ENCODE measurements around the gene OTOA. TPM values are rescaled to one million over a fixed set of nuclear protein-coding genes. Genes with fewer than 3 reads are reported as not detected.
"Not testable (repeated sequence)": the region's sequence is repeated elsewhere in the genome, so short reads cannot be mapped to it uniquely, and the experiment has no call there.

OTOA gene
- total and polyA plus RNA-seq, 2 donors from 2014 or later = 0.13 to 0.39 TPM

- no peak overlapping the region for H3K4me3 ChIP-seq (ENCODE audit: low read length in 3 of 3)
- no peak for DNase-seq
- no peak overlapping the region for H3K27ac ChIP-seq (ENCODE audit: low read depth in 2 of 2, low read length in 2 of 2)
- no peak for FAIRE-seq
- no peaks in the 10 kb centered on the region for H3K9me3 ChIP-seq (ENCODE audit: control insufficient read depth in 2 of 3, insufficient read depth in 1 of 3, low read length in 3 of 3)
- intact Hi-C loops (cut with DNase I) = no loop called here
- TF ChIP-seq CTCF (IDR thresholded peaks at IDR 0.05; ENCODE audit: borderline replicate concordance, extremely low read depth, insufficient read depth) = no peak
- H3K9ac ChIP-seq (ENCODE audit: low read length in 3 of 3) = no peak overlapping the region
- no peaks in the 10 kb centered on the region for H3K36me3 ChIP-seq (ENCODE audit: control insufficient read depth in 2 of 3, insufficient read depth in 3 of 3, low read length in 3 of 3)
- H3K27me3 ChIP-seq (ENCODE audit: control insufficient read depth, insufficient read depth, low read length) = no peaks in the 10 kb centered on the region
- H3K4me1 ChIP-seq (ENCODE audit: control insufficient read depth in 2 of 3, insufficient read depth in 2 of 3, low read depth in 1 of 3, low read length in 3 of 3) = no peaks in the 10 kb centered on the region
These were observed 1.2 kb downstream of the OTOA start for GRCh38 chr16:21664801-21665492.

- no peaks in the 10 kb centered on the region for H3K9me3 ChIP-seq (ENCODE audit: control insufficient read depth in 2 of 3, insufficient read depth in 1 of 3, low read length in 3 of 3)
- H3K36me3 ChIP-seq (ENCODE audit: control insufficient read depth in 2 of 3, insufficient read depth in 3 of 3, low read length in 3 of 3) = no peaks in the 10 kb centered on the region
- H3K4me1 ChIP-seq (ENCODE audit: control insufficient read depth in 2 of 3, insufficient read depth in 2 of 3, low read depth in 1 of 3, low read length in 3 of 3) = no peaks in the 10 kb centered on the region
- TF ChIP-seq CTCF (IDR thresholded peaks at IDR 0.05; ENCODE audit: borderline replicate concordance, extremely low read depth, insufficient read depth) = no peak
- no peaks in the 10 kb centered on the region for H3K27me3 ChIP-seq (ENCODE audit: control insufficient read depth, insufficient read depth, low read length)
- H3K4me3 ChIP-seq (ENCODE audit: low read length in 3 of 3) = no peak overlapping the region
- intact Hi-C loops (cut with DNase I) = no loop called here
- no peak for FAIRE-seq
- no peak for DNase-seq
- no peak overlapping the region for H3K9ac ChIP-seq (ENCODE audit: low read length in 3 of 3)
- no peak overlapping the region for H3K27ac ChIP-seq (ENCODE audit: low read depth in 2 of 2, low read length in 2 of 2)
These were observed 3.0 kb downstream of the OTOA start for GRCh38 chr16:21666772-21667171.

- DNase-seq (no peak), FAIRE-seq (no peak)
- no peak for TF ChIP-seq CTCF (IDR thresholded peaks at IDR 0.05; ENCODE audit: borderline replicate concordance, extremely low read depth, insufficient read depth)
- intact Hi-C loops (cut with DNase I) = no loop called here
- H3K27me3 ChIP-seq (ENCODE audit: control insufficient read depth, insufficient read depth, low read length) = no peaks in the 10 kb centered on the region
- no peak overlapping the region for H3K9ac ChIP-seq (ENCODE audit: low read length in 3 of 3)
- H3K4me1 ChIP-seq (ENCODE audit: control insufficient read depth in 2 of 3, insufficient read depth in 2 of 3, low read depth in 1 of 3, low read length in 3 of 3) = no peaks in the 10 kb centered on the region
- no peak overlapping the region for H3K4me3 ChIP-seq (ENCODE audit: low read length in 3 of 3)
- no peaks in the 10 kb centered on the region for H3K9me3 ChIP-seq (ENCODE audit: control insufficient read depth in 2 of 3, insufficient read depth in 1 of 3, low read length in 3 of 3)
- H3K27ac ChIP-seq (ENCODE audit: low read depth in 2 of 2, low read length in 2 of 2) = no peak overlapping the region
- no peaks in the 10 kb centered on the region for H3K36me3 ChIP-seq (ENCODE audit: control insufficient read depth in 2 of 3, insufficient read depth in 3 of 3, low read length in 3 of 3)
These were observed 3.8 kb downstream of the OTOA start for GRCh38 chr16:21667575-21667974.

GRCh38 chr16:21673469-21673868 lies 9.7 kb downstream of the OTOA start:
- Histone ChIP-seq H3K36me3 (ENCODE audit: control insufficient read depth in 2 of 3, insufficient read depth in 3 of 3, low read length in 3 of 3) (no peaks in the 10 kb centered on the region), H3K9ac (ENCODE audit: low read length in 3 of 3) (no peak overlapping the region), H3K4me1 (ENCODE audit: control insufficient read depth in 2 of 3, insufficient read depth in 2 of 3, low read depth in 1 of 3, low read length in 3 of 3) (no peaks in the 10 kb centered on the region), H3K9me3 (ENCODE audit: control insufficient read depth in 2 of 3, insufficient read depth in 1 of 3, low read length in 3 of 3) (peaks cover 0 to 4% (median 0%) of the 10 kb centered on the region in 3 donors), H3K27ac (ENCODE audit: low read depth in 2 of 2, low read length in 2 of 2) (no peak overlapping the region), H3K4me3 (ENCODE audit: low read length in 3 of 3) (no peak overlapping the region), H3K27me3 (ENCODE audit: control insufficient read depth, insufficient read depth, low read length) (no peaks in the 10 kb centered on the region)
- intact Hi-C loops (cut with DNase I) = no loop called here
- FAIRE-seq (no peak), DNase-seq (no peak)
- TF ChIP-seq CTCF (IDR thresholded peaks at IDR 0.05; ENCODE audit: borderline replicate concordance, extremely low read depth, insufficient read depth) = no peak

- H3K27ac ChIP-seq (ENCODE audit: low read depth in 2 of 2, low read length in 2 of 2); intact Hi-C loops (cut with DNase I); H3K4me1 ChIP-seq (ENCODE audit: control insufficient read depth in 2 of 3, insufficient read depth in 2 of 3, low read depth in 1 of 3, low read length in 3 of 3); H3K36me3 ChIP-seq (ENCODE audit: control insufficient read depth in 2 of 3, insufficient read depth in 3 of 3, low read length in 3 of 3); H3K9ac ChIP-seq (ENCODE audit: low read length in 3 of 3); H3K27me3 ChIP-seq (ENCODE audit: control insufficient read depth, insufficient read depth, low read length); H3K4me3 ChIP-seq (ENCODE audit: low read length in 3 of 3); H3K9me3 ChIP-seq (ENCODE audit: control insufficient read depth in 2 of 3, insufficient read depth in 1 of 3, low read length in 3 of 3); DNase-seq; FAIRE-seq: not testable (repeated sequence)
These were observed 10.7 kb downstream of the OTOA start for GRCh38 chr16:21674456-21674855.

Measured in kidney (tissue), 14 donors.